GM12872 (cell line): ENCODE data around the gene EBLN1.

Experiments used
- CTCF ChIP-seq: IDR thresholded peaks from 3 replicates; pipeline ENCODE4 v1.5.1; 2011; ENCODE audit warnings: low read depth, mild to moderate bottlenecking, low read length, moderate library complexity; ENCODE audit not compliant: insufficient read depth

EBLN1 gene

GRCh38 chr10:22244001-22244400 is 26.2 kb upstream of the EBLN1 start:
- 0 out of 3 replicates have a peak, but pooled peaks have one; percentile 2 for TF ChIP-seq CTCF

GRCh38 chr10:22243321-22243720 is 25.5 kb upstream of the EBLN1 start:
- no peak for TF ChIP-seq CTCF

GRCh38 chr10:22231260-22231659 is 13.4 kb upstream of the EBLN1 start:
- TF ChIP-seq CTCF: no peak

- TF ChIP-seq CTCF: no peak
These were observed 12.5 kb upstream of the EBLN1 start for GRCh38 chr10:22230158-22230833.

- TF ChIP-seq CTCF: no peak
These were observed 12.0 kb upstream of the EBLN1 start for GRCh38 chr10:22229802-22230157.

- no peak for TF ChIP-seq CTCF
These were observed 11.4 kb upstream of the EBLN1 start for GRCh38 chr10:22228943-22229801.

GRCh38 chr10:22228167-22228938 is 10.5 kb upstream of the EBLN1 start:
- no peak for TF ChIP-seq CTCF
